Skeletal muscle cell (primary cell): Measurements from ENCODE around the gene HCFC1.
A peak's percentile ranks its signal among the peaks of the same experiment; 100 is the strongest.

Experiments
- DNase-seq: peaks from one replicate; pipeline ENCODE4 v3.0.0-alpha.2; 2010; ENCODE audit warnings: low read depth
- H3K4me3 ChIP-seq: 2 replicates; pipeline ENCODE4 v1.5.1; 2011; ENCODE audit warnings: low read depth, mild to moderate bottlenecking, control low read depth, low read length, moderate library complexity

Gene HCFC1

GRCh38 chrX:153929576-153929975, 42.0 kb downstream of the HCFC1 start:
- no peak for DNase-seq
- H3K4me3 ChIP-seq: no peak overlapping the region

- H3K4me3 ChIP-seq: no peak overlapping the region
- no peak for DNase-seq
Observed at GRCh38 chrX:153928846-153929245, 42.8 kb downstream of the HCFC1 start.

GRCh38 chrX:153927922-153928760, 43.5 kb downstream of the HCFC1 start:
- DNase-seq: peak; percentile 93
- H3K4me3 ChIP-seq: peak overlapping the region; percentile 58

GRCh38 chrX:153927672-153927921, 44.0 kb downstream of the HCFC1 start:
- H3K4me3 ChIP-seq: peak overlapping the region; percentile 58
- DNase-seq: no peak

- DNase-seq: no peak
- peak overlapping the region; percentile 58 for H3K4me3 ChIP-seq
Observed at GRCh38 chrX:153926858-153927671, 44.6 kb downstream of the HCFC1 start.

- DNase-seq: no peak
- peak overlapping the region; percentile 11 for H3K4me3 ChIP-seq
Observed at GRCh38 chrX:153926552-153926857, 45.1 kb downstream of the HCFC1 start.

- H3K4me3 ChIP-seq: peak within 1 kb of the TSS; percentile 58
- DNase-seq: no peak
Observed at GRCh38 chrX:153925739-153926551, 45.7 kb downstream of the HCFC1 start, which contains the start of gene ARHGAP4. ARHGAP4 (minus strand) TSS chrX:153926264; CDS start chrX:153926202, 62 bp downstream.

- H3K4me3 ChIP-seq: no peak overlapping the region
- no peak for DNase-seq
Observed at GRCh38 chrX:153925387-153925738, 46.3 kb downstream of the HCFC1 start.

- DNase-seq: no peak
- H3K4me3 ChIP-seq: no peak overlapping the region
Observed at GRCh38 chrX:153924149-153924861, 47.3 kb downstream of the HCFC1 start.

- no peak for DNase-seq
Observed at GRCh38 chrX:153922932-153923857, 48.4 kb downstream of the HCFC1 start.

GRCh38 chrX:153921511-153922446, 49.8 kb downstream of the HCFC1 start:
- no peak for DNase-seq
- no peak overlapping the region for H3K4me3 ChIP-seq

More at GRCh38 chrX:153922932-153923857, 48.4 kb downstream of the HCFC1 start:
- H3K4me3 ChIP-seq: no peak overlapping the region

GRCh38 chrX:153921070-153921469, 50.5 kb downstream of the HCFC1 start:
- H3K4me3 ChIP-seq: no peak overlapping the region
- DNase-seq: no peak

- H3K4me3 ChIP-seq: no peak overlapping the region
- no peak for DNase-seq
Observed at GRCh38 chrX:153920546-153920945, 51.1 kb downstream of the HCFC1 start.

- no peak overlapping the region for H3K4me3 ChIP-seq
- no peak for DNase-seq
Observed at GRCh38 chrX:153919281-153919680, 52.3 kb downstream of the HCFC1 start.

- no peak overlapping the region for H3K4me3 ChIP-seq
- no peak for DNase-seq
Observed at GRCh38 chrX:153917869-153918268, 53.7 kb downstream of the HCFC1 start.

GRCh38 chrX:153913701-153914100, 57.9 kb downstream of the HCFC1 start:
- DNase-seq: no peak
- H3K4me3 ChIP-seq: no peak overlapping the region

GRCh38 chrX:153913211-153913610, 58.4 kb downstream of the HCFC1 start:
- no peak overlapping the region for H3K4me3 ChIP-seq
- no peak for DNase-seq

GRCh38 chrX:153911798-153912197, 59.8 kb downstream of the HCFC1 start:
- DNase-seq: no peak
- no peak overlapping the region for H3K4me3 ChIP-seq
